ENCODE results near the gene CISD1.

DNA sequence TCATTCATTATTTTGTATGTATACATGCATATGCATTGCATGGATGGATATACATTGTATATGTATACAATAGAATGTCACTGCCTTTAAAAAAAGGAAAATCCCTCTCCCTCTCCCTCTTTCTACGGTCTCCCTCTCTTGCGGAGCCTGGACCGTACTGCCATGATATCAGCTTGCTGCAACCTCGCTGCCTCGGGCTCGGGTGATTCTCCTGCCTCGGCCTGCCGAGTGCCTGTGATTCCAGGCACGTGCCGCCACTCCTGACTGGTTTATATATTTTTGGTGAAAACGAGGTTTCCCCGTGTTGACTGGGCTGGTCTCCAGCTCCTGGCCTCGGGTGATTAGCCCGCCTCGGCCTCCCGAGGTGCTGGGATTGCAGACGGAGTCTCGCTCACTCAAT is 25.7 kb upstream of the CISD1 start:
- no peak for TF ChIP-seq NR2F6 (CRISPR knock-in tag; IDR thresholded peaks at IDR 0.05)
- TF ChIP-seq, protein P1, sequence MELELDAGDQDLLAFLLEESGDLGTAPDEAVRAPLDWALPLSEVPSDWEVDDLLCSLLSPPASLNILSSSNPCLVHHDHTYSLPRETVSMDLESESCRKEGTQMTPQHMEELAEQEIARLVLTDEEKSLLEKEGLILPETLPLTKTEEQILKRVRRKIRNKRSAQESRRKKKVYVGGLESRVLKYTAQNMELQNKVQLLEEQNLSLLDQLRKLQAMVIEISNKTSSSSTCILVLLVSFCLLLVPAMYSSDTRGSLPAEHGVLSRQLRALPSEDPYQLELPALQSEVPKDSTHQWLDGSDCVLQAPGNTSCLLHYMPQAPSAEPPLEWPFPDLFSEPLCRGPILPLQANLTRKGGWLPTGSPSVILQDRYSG (tag; conservative IDR thresholded peaks at IDR 0.05; ENCODE audit: low read depth), result no peak
- no peak for TF ChIP-seq NR3C1 (CRISPR knock-in tag; IDR thresholded peaks at IDR 0.05)
- no peak for TF ChIP-seq HNRNPLL (IDR thresholded peaks at IDR 0.05; ENCODE audit: low read depth, low read length, poor library complexity, severe bottlenecking)
- TF ChIP-seq JUND (IDR thresholded peaks at IDR 0.05; ENCODE audit: borderline replicate concordance, low read depth, low read length), result no peak
- TF ChIP-seq JUND (tag; IDR thresholded peaks at IDR 0.05; ENCODE audit: borderline replicate concordance, low read depth, low read length), result no peak
- TF ChIP-seq, protein P2, sequence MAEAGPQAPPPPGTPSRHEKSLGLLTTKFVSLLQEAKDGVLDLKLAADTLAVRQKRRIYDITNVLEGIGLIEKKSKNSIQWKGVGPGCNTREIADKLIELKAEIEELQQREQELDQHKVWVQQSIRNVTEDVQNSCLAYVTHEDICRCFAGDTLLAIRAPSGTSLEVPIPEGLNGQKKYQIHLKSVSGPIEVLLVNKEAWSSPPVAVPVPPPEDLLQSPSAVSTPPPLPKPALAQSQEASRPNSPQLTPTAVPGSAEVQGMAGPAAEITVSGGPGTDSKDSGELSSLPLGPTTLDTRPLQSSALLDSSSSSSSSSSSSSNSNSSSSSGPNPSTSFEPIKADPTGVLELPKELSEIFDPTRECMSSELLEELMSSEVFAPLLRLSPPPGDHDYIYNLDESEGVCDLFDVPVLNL (CRISPR knock-in tag; IDR thresholded peaks at IDR 0.05; ENCODE audit: low read depth), result no peak
- TF ChIP-seq, protein P3, sequence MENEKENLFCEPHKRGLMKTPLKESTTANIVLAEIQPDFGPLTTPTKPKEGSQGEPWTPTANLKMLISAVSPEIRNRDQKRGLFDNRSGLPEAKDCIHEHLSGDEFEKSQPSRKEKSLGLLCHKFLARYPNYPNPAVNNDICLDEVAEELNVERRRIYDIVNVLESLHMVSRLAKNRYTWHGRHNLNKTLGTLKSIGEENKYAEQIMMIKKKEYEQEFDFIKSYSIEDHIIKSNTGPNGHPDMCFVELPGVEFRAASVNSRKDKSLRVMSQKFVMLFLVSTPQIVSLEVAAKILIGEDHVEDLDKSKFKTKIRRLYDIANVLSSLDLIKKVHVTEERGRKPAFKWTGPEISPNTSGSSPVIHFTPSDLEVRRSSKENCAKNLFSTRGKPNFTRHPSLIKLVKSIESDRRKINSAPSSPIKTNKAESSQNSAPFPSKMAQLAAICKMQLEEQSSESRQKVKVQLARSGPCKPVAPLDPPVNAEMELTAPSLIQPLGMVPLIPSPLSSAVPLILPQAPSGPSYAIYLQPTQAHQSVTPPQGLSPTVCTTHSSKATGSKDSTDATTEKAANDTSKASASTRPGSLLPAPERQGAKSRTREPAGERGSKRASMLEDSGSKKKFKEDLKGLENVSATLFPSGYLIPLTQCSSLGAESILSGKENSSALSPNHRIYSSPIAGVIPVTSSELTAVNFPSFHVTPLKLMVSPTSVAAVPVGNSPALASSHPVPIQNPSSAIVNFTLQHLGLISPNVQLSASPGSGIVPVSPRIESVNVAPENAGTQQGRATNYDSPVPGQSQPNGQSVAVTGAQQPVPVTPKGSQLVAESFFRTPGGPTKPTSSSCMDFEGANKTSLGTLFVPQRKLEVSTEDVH (IDR thresholded peaks at IDR 0.05; ENCODE audit: low read depth, partially characterized antibody), result no peak
- TF ChIP-seq, protein P4, sequence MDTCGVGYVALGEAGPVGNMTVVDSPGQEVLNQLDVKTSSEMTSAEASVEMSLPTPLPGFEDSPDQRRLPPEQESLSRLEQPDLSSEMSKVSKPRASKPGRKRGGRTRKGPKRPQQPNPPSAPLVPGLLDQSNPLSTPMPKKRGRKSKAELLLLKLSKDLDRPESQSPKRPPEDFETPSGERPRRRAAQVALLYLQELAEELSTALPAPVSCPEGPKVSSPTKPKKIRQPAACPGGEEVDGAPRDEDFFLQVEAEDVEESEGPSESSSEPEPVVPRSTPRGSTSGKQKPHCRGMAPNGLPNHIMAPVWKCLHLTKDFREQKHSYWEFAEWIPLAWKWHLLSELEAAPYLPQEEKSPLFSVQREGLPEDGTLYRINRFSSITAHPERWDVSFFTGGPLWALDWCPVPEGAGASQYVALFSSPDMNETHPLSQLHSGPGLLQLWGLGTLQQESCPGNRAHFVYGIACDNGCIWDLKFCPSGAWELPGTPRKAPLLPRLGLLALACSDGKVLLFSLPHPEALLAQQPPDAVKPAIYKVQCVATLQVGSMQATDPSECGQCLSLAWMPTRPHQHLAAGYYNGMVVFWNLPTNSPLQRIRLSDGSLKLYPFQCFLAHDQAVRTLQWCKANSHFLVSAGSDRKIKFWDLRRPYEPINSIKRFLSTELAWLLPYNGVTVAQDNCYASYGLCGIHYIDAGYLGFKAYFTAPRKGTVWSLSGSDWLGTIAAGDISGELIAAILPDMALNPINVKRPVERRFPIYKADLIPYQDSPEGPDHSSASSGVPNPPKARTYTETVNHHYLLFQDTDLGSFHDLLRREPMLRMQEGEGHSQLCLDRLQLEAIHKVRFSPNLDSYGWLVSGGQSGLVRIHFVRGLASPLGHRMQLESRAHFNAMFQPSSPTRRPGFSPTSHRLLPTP (IDR thresholded peaks at IDR 0.05; ENCODE audit: borderline replicate concordance, extremely low read depth, insufficient read length), result no peak
- TF ChIP-seq, protein P5, sequence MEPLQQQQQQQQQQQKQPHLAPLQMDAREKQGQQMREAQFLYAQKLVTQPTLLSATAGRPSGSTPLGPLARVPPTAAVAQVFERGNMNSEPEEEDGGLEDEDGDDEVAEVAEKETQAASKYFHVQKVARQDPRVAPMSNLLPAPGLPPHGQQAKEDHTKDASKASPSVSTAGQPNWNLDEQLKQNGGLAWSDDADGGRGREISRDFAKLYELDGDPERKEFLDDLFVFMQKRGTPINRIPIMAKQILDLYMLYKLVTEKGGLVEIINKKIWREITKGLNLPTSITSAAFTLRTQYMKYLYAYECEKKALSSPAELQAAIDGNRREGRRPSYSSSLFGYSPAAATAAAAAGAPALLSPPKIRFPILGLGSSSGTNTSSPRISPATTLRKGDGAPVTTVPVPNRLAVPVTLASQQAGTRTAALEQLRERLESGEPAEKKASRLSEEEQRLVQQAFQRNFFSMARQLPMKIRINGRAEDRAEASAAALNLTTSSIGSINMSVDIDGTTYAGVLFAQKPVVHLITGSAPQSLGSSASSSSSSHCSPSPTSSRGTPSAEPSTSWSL (CRISPR knock-in tag; IDR thresholded peaks at IDR 0.05; ENCODE audit: borderline replicate concordance), result no peak
- TF ChIP-seq, protein P6, sequence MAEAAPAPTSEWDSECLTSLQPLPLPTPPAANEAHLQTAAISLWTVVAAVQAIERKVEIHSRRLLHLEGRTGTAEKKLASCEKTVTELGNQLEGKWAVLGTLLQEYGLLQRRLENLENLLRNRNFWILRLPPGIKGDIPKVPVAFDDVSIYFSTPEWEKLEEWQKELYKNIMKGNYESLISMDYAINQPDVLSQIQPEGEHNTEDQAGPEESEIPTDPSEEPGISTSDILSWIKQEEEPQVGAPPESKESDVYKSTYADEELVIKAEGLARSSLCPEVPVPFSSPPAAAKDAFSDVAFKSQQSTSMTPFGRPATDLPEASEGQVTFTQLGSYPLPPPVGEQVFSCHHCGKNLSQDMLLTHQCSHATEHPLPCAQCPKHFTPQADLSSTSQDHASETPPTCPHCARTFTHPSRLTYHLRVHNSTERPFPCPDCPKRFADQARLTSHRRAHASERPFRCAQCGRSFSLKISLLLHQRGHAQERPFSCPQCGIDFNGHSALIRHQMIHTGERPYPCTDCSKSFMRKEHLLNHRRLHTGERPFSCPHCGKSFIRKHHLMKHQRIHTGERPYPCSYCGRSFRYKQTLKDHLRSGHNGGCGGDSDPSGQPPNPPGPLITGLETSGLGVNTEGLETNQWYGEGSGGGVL (CRISPR knock-in tag; IDR thresholded peaks at IDR 0.05), result no peak
- TF ChIP-seq CBFA2T3 (IDR thresholded peaks at IDR 0.05), result no peak
- TF ChIP-seq SP1 (CRISPR knock-in tag; IDR thresholded peaks at IDR 0.05), result no peak
- TF ChIP-seq, protein P7, sequence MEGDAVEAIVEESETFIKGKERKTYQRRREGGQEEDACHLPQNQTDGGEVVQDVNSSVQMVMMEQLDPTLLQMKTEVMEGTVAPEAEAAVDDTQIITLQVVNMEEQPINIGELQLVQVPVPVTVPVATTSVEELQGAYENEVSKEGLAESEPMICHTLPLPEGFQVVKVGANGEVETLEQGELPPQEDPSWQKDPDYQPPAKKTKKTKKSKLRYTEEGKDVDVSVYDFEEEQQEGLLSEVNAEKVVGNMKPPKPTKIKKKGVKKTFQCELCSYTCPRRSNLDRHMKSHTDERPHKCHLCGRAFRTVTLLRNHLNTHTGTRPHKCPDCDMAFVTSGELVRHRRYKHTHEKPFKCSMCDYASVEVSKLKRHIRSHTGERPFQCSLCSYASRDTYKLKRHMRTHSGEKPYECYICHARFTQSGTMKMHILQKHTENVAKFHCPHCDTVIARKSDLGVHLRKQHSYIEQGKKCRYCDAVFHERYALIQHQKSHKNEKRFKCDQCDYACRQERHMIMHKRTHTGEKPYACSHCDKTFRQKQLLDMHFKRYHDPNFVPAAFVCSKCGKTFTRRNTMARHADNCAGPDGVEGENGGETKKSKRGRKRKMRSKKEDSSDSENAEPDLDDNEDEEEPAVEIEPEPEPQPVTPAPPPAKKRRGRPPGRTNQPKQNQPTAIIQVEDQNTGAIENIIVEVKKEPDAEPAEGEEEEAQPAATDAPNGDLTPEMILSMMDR (IDR thresholded peaks at IDR 0.05 in 2 of 3, conservative IDR thresholded peaks at IDR 0.05 in 1 of 3; ENCODE audit: insufficient read depth in 2 of 3, low read depth in 1 of 3, low read length in 3 of 3), result no peak
